H1 (cell line): ENCODE measurements around the gene SLX4IP. TPM values are rescaled to one million over a fixed set of nuclear protein-coding genes. Genes with fewer than 3 reads are reported as not detected.

Source experiments
- CTCF ChIA-PET: fragments of 300-600 bp; sonication (Branson Sonifier 250); formaldehyde crosslinking; loops from one replicate; lab custom pipeline; 2021; ENCODE audit not compliant: partially characterized antibody; lab: Charles Lee
- POLR2A ChIA-PET: fragments of 300-600 bp; sonication (Branson Sonifier 250); formaldehyde crosslinking; loops from one replicate; lab custom pipeline; 2021; ENCODE audit warnings: inconsistent platforms; ENCODE audit not compliant: partially characterized antibody; lab: Charles Lee
- DNase-seq, 2 experiments: peaks; one replicate each; pipeline versions ENCODE4 v3.0.0 to v3.0.0-alpha.2; 2010 to 2022; ENCODE audit warnings: low spot score in 2 of 2, low read depth in 1 of 2, mixed read lengths in 1 of 2
- FAIRE-seq: peaks from 2 replicates; lab custom pipeline; 2011; peaks lifted over from hg19 to GRCh38; lab: Jason Lieb, UNC
- H2AFZ ChIP-seq: 2 replicates; pipeline ENCODE4 v1.8.1; 2012; ENCODE audit warnings: low read length, inconsistent platforms
- H2AK5ac ChIP-seq: 2 replicates; pipeline ENCODE4 v1.6.1; 2013; ENCODE audit warnings: low read depth, low read length
- H2BK120ac ChIP-seq: replicated peaks from 2 replicates; pipeline ENCODE3; 2013; ENCODE audit warnings: low read depth, low read length, inconsistent platforms
- H2BK12ac ChIP-seq: 2 replicates; pipeline ENCODE4 v1.6.1; 2013; ENCODE audit warnings: low read depth, low read length
- H2BK15ac ChIP-seq: 2 replicates; pipeline ENCODE4 v1.6.1; 2013; ENCODE audit warnings: low read length
- H2BK20ac ChIP-seq: 2 replicates; pipeline ENCODE4 v1.6.1; 2013; ENCODE audit warnings: low read length
- H2BK5ac ChIP-seq: 2 replicates; pipeline ENCODE4 v1.6.1; 2013; ENCODE audit warnings: low read depth, low read length
- H3K14ac ChIP-seq: 2 replicates; pipeline ENCODE4 v1.6.1; 2013; ENCODE audit warnings: inconsistent platforms; ENCODE audit not compliant: insufficient read length
- H3K18ac ChIP-seq: 2 replicates; pipeline ENCODE4 v1.6.1; 2013; ENCODE audit warnings: low read length; ENCODE audit errors: extremely low read depth
- H3K23ac ChIP-seq: 2 replicates; pipeline ENCODE4 v1.6.1; 2013; ENCODE audit warnings: inconsistent platforms; ENCODE audit not compliant: insufficient read length
- H3K23me2 ChIP-seq: 2 replicates; pipeline ENCODE4 v1.6.1; 2013; ENCODE audit warnings: low read depth, low read length
- H3K27ac ChIP-seq: 2 replicates; pipeline ENCODE4 v1.6.1; 2011; ENCODE audit warnings: low read depth, low read length, inconsistent platforms
- H3K27me3 ChIP-seq, 4 experiments: replicated peaks in 1 of 4; 1 replicate in 1 of 4; 2 replicates in 3 of 4; pipeline versions ENCODE4 v1.6.1 to v1.8.1; 2011 to 2013; ENCODE audit warnings: low read length in 3 of 4, mild to moderate bottlenecking in 3 of 4, inconsistent platforms in 2 of 4, mixed read lengths in 2 of 4, moderate library complexity in 1 of 4; ENCODE audit not compliant: control insufficient read depth in 3 of 4, insufficient read depth in 3 of 4; ENCODE audit errors: extremely low read depth in 1 of 4
- H3K36me3 ChIP-seq, 4 experiments: 2 replicates each; pipeline versions ENCODE4 v1.6.1 to v1.8.1; 2011 to 2013; ENCODE audit warnings: mild to moderate bottlenecking in 4 of 4, low read length in 3 of 4, moderate library complexity in 2 of 4, control low read depth in 1 of 4, inconsistent platforms in 1 of 4; ENCODE audit not compliant: insufficient read depth in 4 of 4, control insufficient read depth in 2 of 4
- H3K4ac ChIP-seq: replicated peaks from 2 replicates; pipeline ENCODE3; 2013; ENCODE audit warnings: low read length, low read depth, mixed read lengths, inconsistent platforms; ENCODE audit not compliant: insufficient read length
- H3K4me1 ChIP-seq, 4 experiments: replicated peaks in 1 of 4; 1 replicate in 1 of 4; 2 replicates in 3 of 4; pipeline versions ENCODE4 v1.6.1 to v1.8.1; 2011 to 2013; ENCODE audit warnings: low read length in 3 of 4, inconsistent platforms in 2 of 4, mixed read lengths in 1 of 4; ENCODE audit not compliant: insufficient read depth in 4 of 4, control insufficient read depth in 3 of 4
- H3K4me2 ChIP-seq, 2 experiments: 2 replicates each; pipeline versions ENCODE4 v1.6.1 to v1.8.1; 2011 to 2013; ENCODE audit warnings: low read depth in 2 of 2, low read length in 2 of 2, control low read depth in 1 of 2, inconsistent platforms in 1 of 2, mild to moderate bottlenecking in 1 of 2; ENCODE audit not compliant: insufficient read depth in 1 of 2
- H3K4me3 ChIP-seq, 4 experiments: fragments of 200-600, 300-600 bp in 1 of 4; sonication (generic), shearing (Covaris generic), sonication (Bioruptor Twin) in 1 of 4; 2 replicates each; pipeline versions ENCODE4 v1.5.1 to v1.8.1; 2011 to 2016; ENCODE audit warnings: low read length in 4 of 4, low read depth in 3 of 4, control low read depth in 2 of 4, inconsistent platforms in 2 of 4, mild to moderate bottlenecking in 2 of 4, mixed read lengths in 1 of 4, moderate library complexity in 1 of 4; ENCODE audit not compliant: insufficient read depth in 2 of 4; ENCODE audit errors: extremely low read depth in 1 of 4
- H3K56ac ChIP-seq: replicated peaks from 2 replicates; pipeline ENCODE3; 2013; ENCODE audit warnings: low read depth, mild to moderate bottlenecking, mixed read lengths, low read length, inconsistent platforms; ENCODE audit not compliant: insufficient read length
- H3K79me1 ChIP-seq: 2 replicates; pipeline ENCODE4 v1.6.1; 2013; ENCODE audit warnings: low read depth, low read length, control low read depth
- H3K79me2 ChIP-seq, 2 experiments: 2 replicates each; pipeline versions ENCODE4 v1.6.1 to v1.8.1; 2012 to 2013; ENCODE audit warnings: low read length in 2 of 2, mild to moderate bottlenecking in 2 of 2, inconsistent platforms in 1 of 2; ENCODE audit not compliant: insufficient read depth in 2 of 2, control insufficient read depth in 1 of 2
- H3K9ac ChIP-seq, 4 experiments: replicated peaks in 1 of 4; 1 replicate in 1 of 4; 2 replicates in 3 of 4; pipeline versions ENCODE4 v1.6.1 to v1.8.1; 2011 to 2013; ENCODE audit warnings: low read depth in 3 of 4, low read length in 3 of 4, control low read depth in 2 of 4, mild to moderate bottlenecking in 2 of 4, moderate library complexity in 2 of 4, inconsistent platforms in 1 of 4; ENCODE audit errors: extremely low read depth in 1 of 4
- H3K9me3 ChIP-seq, 2 experiments: 2 replicates each; pipeline versions ENCODE4 v1.6.1 to v1.8.1; 2012 to 2013; ENCODE audit warnings: mild to moderate bottlenecking in 2 of 2, moderate library complexity in 2 of 2, control low read depth in 1 of 2, inconsistent platforms in 1 of 2, low read depth in 1 of 2, low read length in 1 of 2, mixed read lengths in 1 of 2; ENCODE audit not compliant: insufficient read depth in 2 of 2
- H4K20me1 ChIP-seq, 2 experiments: replicated peaks in 1 of 2; 2 replicates each; pipeline versions ENCODE3 to v1.8.1; 2011 to 2013; ENCODE audit warnings: inconsistent platforms in 2 of 2, low read length in 2 of 2, mild to moderate bottlenecking in 1 of 2; ENCODE audit not compliant: insufficient read depth in 2 of 2, control insufficient read depth in 1 of 2
- H4K5ac ChIP-seq: 2 replicates; pipeline ENCODE4 v1.6.1; 2013; ENCODE audit warnings: low read length, low read depth, mixed read lengths, inconsistent platforms; ENCODE audit not compliant: insufficient read length
- H4K8ac ChIP-seq: 2 replicates; pipeline ENCODE4 v1.8.0; 2013; ENCODE audit warnings: mild to moderate bottlenecking, moderate library complexity, low read length, inconsistent platforms; ENCODE audit not compliant: insufficient read depth; ENCODE audit errors: extremely low read depth
- H4K91ac ChIP-seq: replicated peaks from 2 replicates; pipeline ENCODE3; 2013; ENCODE audit warnings: low read length, mixed read lengths, inconsistent platforms; ENCODE audit not compliant: insufficient read length
- ASH2L ChIP-seq: fragments of 200-600, 300-600 bp; sonication (generic); IDR thresholded peaks from one replicate; pipeline ENCODE4 v1.7.1; 2017; ENCODE audit warnings: low read length
- BACH1 ChIP-seq: IDR thresholded peaks from 2 replicates; pipeline ENCODE4 v1.6.1; 2012; ENCODE audit warnings: low read length, improper control_type of control experiment
- CEBPB ChIP-seq: IDR thresholded peaks from 2 replicates; pipeline ENCODE4 v1.6.1; 2012; ENCODE audit warnings: low read depth, low read length
- CHD2 ChIP-seq: IDR thresholded peaks from 2 replicates; pipeline ENCODE4 v1.6.1; 2012; ENCODE audit warnings: low read length, improper control_type of control experiment
- E2F6 ChIP-seq: IDR thresholded peaks from 2 replicates; pipeline ENCODE4 v1.6.1; 2012; ENCODE audit warnings: inconsistent platforms
- EP300 ChIP-seq, 2 experiments: IDR thresholded peaks; 1 replicate in 1 of 2; 2 replicates in 1 of 2; pipeline ENCODE4 v1.6.1; 2011 to 2012; ENCODE audit warnings: low read depth in 2 of 2, low read length in 2 of 2, mild to moderate bottlenecking in 2 of 2, borderline replicate concordance in 1 of 2, inconsistent platforms in 1 of 2, moderate library complexity in 1 of 2
- EZH2 ChIP-seq: fragments of 200-600 bp; sonication (generic); IDR thresholded peaks from 2 replicates; pipeline ENCODE4 v1.7.1; 2012; ENCODE audit warnings: low read depth, mild to moderate bottlenecking, moderate library complexity, low read length, inconsistent platforms; ENCODE audit not compliant: severe bottlenecking
- KDM1A ChIP-seq: fragments of 200-600, 300-600 bp; sonication (generic); IDR thresholded peaks from 2 replicates; pipeline ENCODE4 v1.7.1; 2016; ENCODE audit warnings: mild to moderate bottlenecking, low read length, borderline replicate concordance
- KDM4A ChIP-seq: IDR thresholded peaks from one replicate; pipeline ENCODE4 v1.7.1; 2012; ENCODE audit warnings: low read depth, mild to moderate bottlenecking, moderate library complexity, low read length, inconsistent platforms; ENCODE audit not compliant: severe bottlenecking
- PHF8 ChIP-seq: fragments of 200-600 bp; sonication (generic); conservative IDR thresholded peaks from 2 replicates; pipeline ENCODE4 v1.7.1; 2012; ENCODE audit warnings: low read depth, mild to moderate bottlenecking, inconsistent platforms, low read length, moderate library complexity
- POLR2AphosphoS5 ChIP-seq: IDR thresholded peaks from 2 replicates; pipeline ENCODE4 v1.6.1; 2011; ENCODE audit warnings: low read depth, low read length
- RFX5 ChIP-seq: IDR thresholded peaks from 2 replicates; pipeline ENCODE4 v1.6.1; 2011; ENCODE audit warnings: low read depth, low read length, improper control_type of control experiment, borderline replicate concordance
- WGBS, 2 experiments: shearing (Covaris generic) in 1 of 2; methylation state at CpG; one replicate each; pipeline versions ENCODE4 v1.1.6 to v1.1.7; 2013 to 2015; ENCODE audit warnings: low lambda C conversion rate in 2 of 2, mixed read lengths in 2 of 2, inconsistent platforms in 1 of 2, low coverage in 1 of 2, missing lambda C conversion rate in 1 of 2; ENCODE audit not compliant: insufficient replicate concordance in 2 of 2, insufficient coverage in 1 of 2, insufficient read length in 1 of 2; ENCODE audit errors: extremely low coverage in 1 of 2, missing lambda C conversion rate in 1 of 2; 5-methylcytosine and 5-hydroxymethylcytosine counted together
- polyA plus RNA-seq, 7 experiments: library from polyadenylated mRNA; depleted of rRNA in 3 of 7; stranded (reverse) in 5 of 7; unstranded in 2 of 7; fragments of >200 nt in 5 of 7; fragments of 200-250 nt in 2 of 7; gene quantifications; 1 replicate in 5 of 7; 2 replicates in 1 of 7; 4 replicates in 1 of 7; pipeline versions ENCODE4 v1.2.1 to v1.2.3, GENCODE V29; 2011 to 2013; ENCODE audit warnings: missing spikeins in 2 of 7, mixed read lengths in 2 of 7
- total RNA-seq: library from RNA; stranded (reverse); fragmentation: NEBNext Ultra II Directional; extraction: Animal tissue kit (Norgen Biotek cat#: 25700); gene quantifications from 2 replicates; pipeline ENCODE4 v1.2.1, GENCODE V29; 2021

The SLX4IP gene
- total and polyA plus RNA-seq, 2 of the 8 experiments (the other 6 are each of a cell fraction or from before 2014, with no cell fraction given), result 2.4 to 8.7 TPM

- Histone ChIP-seq H3K27ac (peak overlapping the region; percentile 10; the same call in 1 of the 2 replicates), H4K5ac (no peak overlapping the region), H3K9ac (no peak overlapping the region; a peak in 1 of 7 replicates), H2AFZ (no peak overlapping the region), H3K79me2 (peaks cover 0 to 10% of the 10 kb centered on the region in 2 experiments; a peak in 1 of 4 replicates), H2BK15ac (no peak overlapping the region), H3K56ac (no peak overlapping the region), H3K23ac (no peak overlapping the region), H3K36me3 (no peaks in the 10 kb centered on the region), H3K9me3 (no peaks in the 10 kb centered on the region), H3K23me2 (no peaks in the 10 kb centered on the region), H2BK12ac (no peak overlapping the region), H2BK120ac (no peak overlapping the region), H2BK5ac (no peak overlapping the region), H3K4me1 (peaks cover 5 to 12% (median 8%) of the 10 kb centered on the region in 4 experiments), H3K4ac (no peak overlapping the region), H3K18ac (no peak overlapping the region), H2BK20ac (no peak overlapping the region), H3K4me2 (no peak overlapping the region; a peak in 1 of 4 replicates), H4K91ac (no peak overlapping the region), H3K14ac (no peak overlapping the region), H3K27me3 (no peaks in the 10 kb centered on the region), H3K79me1 (peaks cover 2% of the 10 kb centered on the region; the same call in 1 of the 2 replicates), H2AK5ac (no peak overlapping the region), H3K4me3 (no peak overlapping the region), H4K20me1 (no peaks in the 10 kb centered on the region), H4K8ac (no peak overlapping the region)
- FAIRE-seq (no peak), DNase-seq (no peak)
- CTCF ChIA-PET, result interaction anchor here (1.1 to 2.6 kb wide), 6 partner anchors 10 to 544 kb away, joined by 3 to 10 read pairs (median 4); no protein-coding TSS in a partner anchor
- POLR2A ChIA-PET, result interaction anchor here (0.6 to 0.9 kb wide), 2 partner anchors 8 to 263 kb away, joined by 3 read pairs; no protein-coding TSS in a partner anchor
- 72% methylated on average over 5 of the region's 5 CpGs; no CpG with 5 or more reads in 1 of the 2 experiments for WGBS, 2 experiments
- TF ChIP-seq KDM4A (no peak), CEBPB (no peak), POLR2AphosphoS5 (no peak), EZH2 (no peak), E2F6 (no peak), EP300 (IDR thresholded peaks at IDR 0.05; ENCODE audit: borderline replicate concordance in 1 of 2, low read depth in 2 of 2, low read length in 2 of 2) (no peak), KDM1A (no peak), CHD2 (no peak), RFX5 (no peak), ASH2L (no peak), PHF8 (no peak), BACH1 (no peak)
These were observed 86.1 kb downstream of the SLX4IP start for GRCh38 chr20:10521068-10521831.
